Tibial nerve (tissue), 4 donors: ENCODE results near the gene KRTAP1-3.

Source experiments
- CTCF ChIP-seq, 5 experiments: fragments of 200-600 bp in 3 of 5; fragments of 450-650 bp in 2 of 5; sonication (generic) in 3 of 5; IDR thresholded peaks; one replicate each; pipeline ENCODE4 v1.5.1; 2016 to 2019; ENCODE audit warnings: antibody characterized with exemption in 5 of 5, mild to moderate bottlenecking in 3 of 5, moderate library complexity in 2 of 5
- EP300 ChIP-seq, 2 donors: sonication (generic); formaldehyde crosslinking; IDR thresholded peaks; one replicate each; pipeline ENCODE4 v1.6.1; 2017; ENCODE audit warnings: antibody characterized with exemption in 2 of 2, mild to moderate bottlenecking in 1 of 2
- POLR2A ChIP-seq, 2 donors: fragments of 450-650 bp; IDR thresholded peaks; one replicate each; pipeline ENCODE4 v1.6.1; 2017; ENCODE audit warnings: antibody characterized with exemption in 2 of 2, mild to moderate bottlenecking in 2 of 2, moderate library complexity in 2 of 2

- no peak for TF ChIP-seq CTCF (IDR thresholded peaks at IDR 0.05)
- TF ChIP-seq POLR2A (IDR thresholded peaks at IDR 0.05) = no peak
- TF ChIP-seq EP300 (IDR thresholded peaks at IDR 0.05) = no peak
Measured at GRCh38 chr17:41082626-41083025, 48.0 kb upstream of the KRTAP1-3 start.
